ENCODE results near the gene FAM20C. TPM values are rescaled to one million over a fixed set of nuclear protein-coding genes. Genes with fewer than 3 reads are reported as not detected.

The FAM20C gene
- total and polyA plus RNA-seq, 2 of the 8 experiments (the other 6 are each of a cell fraction or from before 2014, with no cell fraction given): 9.5 to 34.8 TPM

DNA sequence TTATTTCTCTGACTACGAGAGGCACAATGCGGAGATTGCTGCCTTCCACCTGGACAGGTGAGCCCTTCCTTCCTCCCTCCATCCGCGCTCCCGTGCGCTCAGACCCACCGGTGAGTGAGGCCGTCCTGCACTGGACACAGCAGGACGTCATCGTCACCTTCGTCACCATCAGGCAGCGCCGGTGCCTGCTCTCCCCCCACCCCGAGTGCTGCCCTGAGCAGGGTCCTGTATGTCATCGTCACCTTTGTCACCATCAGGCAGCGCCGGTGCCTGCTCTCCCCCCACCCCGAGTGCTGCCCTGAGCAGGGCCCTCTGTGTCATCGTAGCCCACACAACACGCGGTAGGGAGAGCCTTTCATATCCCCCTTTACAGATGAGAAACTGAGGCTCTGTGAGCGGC is 54.1 kb downstream of the FAM20C start:
- POLR2A ChIA-PET (ENCODE audit: partially characterized antibody): no interaction called here
- TF ChIP-seq SIRT6 (IDR thresholded peaks at IDR 0.05; ENCODE audit: low read length): no peak
- TF ChIP-seq GTF2F1 (IDR thresholded peaks at IDR 0.05; ENCODE audit: borderline replicate concordance, low read depth, low read length): no peak
- no peak for TF ChIP-seq KDM5A (IDR thresholded peaks at IDR 0.05; ENCODE audit: low read length)
- TF ChIP-seq SRF (IDR thresholded peaks at IDR 0.05; ENCODE audit: low read depth, low read length): no peak
- no peak for TF ChIP-seq CHD1 (IDR thresholded peaks at IDR 0.05; ENCODE audit: low read depth, low read length)
- TF ChIP-seq, protein P1, sequence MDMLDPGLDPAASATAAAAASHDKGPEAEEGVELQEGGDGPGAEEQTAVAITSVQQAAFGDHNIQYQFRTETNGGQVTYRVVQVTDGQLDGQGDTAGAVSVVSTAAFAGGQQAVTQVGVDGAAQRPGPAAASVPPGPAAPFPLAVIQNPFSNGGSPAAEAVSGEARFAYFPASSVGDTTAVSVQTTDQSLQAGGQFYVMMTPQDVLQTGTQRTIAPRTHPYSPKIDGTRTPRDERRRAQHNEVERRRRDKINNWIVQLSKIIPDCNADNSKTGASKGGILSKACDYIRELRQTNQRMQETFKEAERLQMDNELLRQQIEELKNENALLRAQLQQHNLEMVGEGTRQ (IDR thresholded peaks at IDR 0.05; ENCODE audit: low read length): no peak
- no peak for TF ChIP-seq YY1 (IDR thresholded peaks at IDR 0.05; ENCODE audit: low read depth, low read length)
- TF ChIP-seq ZNF274 (IDR thresholded peaks at IDR 0.05; ENCODE audit: borderline replicate concordance, extremely low read depth, low read length): no peak
- TF ChIP-seq CBX8 (IDR thresholded peaks at IDR 0.05; ENCODE audit: borderline replicate concordance, low read depth, low read length): no peak
- no peak for TF ChIP-seq CEBPB (IDR thresholded peaks at IDR 0.05; ENCODE audit: low read depth, low read length)
- no peak for TF ChIP-seq CBX5 (IDR thresholded peaks at IDR 0.05; ENCODE audit: low read depth, low read length)
- TF ChIP-seq NRF1 (IDR thresholded peaks at IDR 0.05; ENCODE audit: low read depth, low read length): no peak
- TF ChIP-seq, protein P2, sequence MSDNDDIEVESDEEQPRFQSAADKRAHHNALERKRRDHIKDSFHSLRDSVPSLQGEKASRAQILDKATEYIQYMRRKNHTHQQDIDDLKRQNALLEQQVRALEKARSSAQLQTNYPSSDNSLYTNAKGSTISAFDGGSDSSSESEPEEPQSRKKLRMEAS (IDR thresholded peaks at IDR 0.05): no peak
- TF ChIP-seq SP2 (IDR thresholded peaks at IDR 0.05; ENCODE audit: low read length): no peak
- 95% methylated on average over 15 of the region's 22 CpGs; no CpG with 5 or more reads in 1 of the 2 experiments for WGBS, 2 experiments (ENCODE audit: extremely low coverage in 1 of 2, insufficient coverage in 1 of 2, insufficient read length in 1 of 2, insufficient replicate concordance in 2 of 2, low coverage in 1 of 2, low lambda C conversion rate in 2 of 2, missing lambda C conversion rate in 1 of 2)

More for the DNA sequence above, 54.1 kb downstream of the FAM20C start:
- Histone ChIP-seq H4K5ac (ENCODE audit: insufficient read length, low read depth, low read length) (no peak overlapping the region), H2BK5ac (ENCODE audit: low read depth, low read length) (no peak overlapping the region), H2BK20ac (ENCODE audit: low read length) (no peak overlapping the region), H3K4me3 (ENCODE audit: extremely low read depth in 1 of 4, insufficient read depth in 2 of 4, low read depth in 3 of 4, low read length in 4 of 4) (no peak overlapping the region), H3K9me3 (ENCODE audit: insufficient read depth in 2 of 2, low read depth in 1 of 2, low read length in 1 of 2) (no peaks in the 10 kb centered on the region), H3K23ac (ENCODE audit: insufficient read length) (no peak overlapping the region), H2BK12ac (ENCODE audit: low read depth, low read length) (no peak overlapping the region), H3K79me2 (ENCODE audit: control insufficient read depth in 1 of 2, insufficient read depth in 2 of 2, low read length in 2 of 2) (no peaks in the 10 kb centered on the region; a peak in 1 of 4 replicates), H3K14ac (ENCODE audit: insufficient read length) (no peak overlapping the region), H3K79me1 (ENCODE audit: low read depth, low read length) (peaks cover 3% of the 10 kb centered on the region; the same call in 1 of the 2 replicates), H3K9ac (replicated peaks in 1 of 4; ENCODE audit: extremely low read depth in 1 of 4, low read depth in 3 of 4, low read length in 3 of 4) (no peak overlapping the region), H3K36me3 (ENCODE audit: control insufficient read depth in 2 of 4, insufficient read depth in 4 of 4, low read length in 3 of 4) (peaks cover 0 to 12% (median 4%) of the 10 kb centered on the region in 4 experiments; a peak in 4 of 8 replicates), H3K56ac (replicated peaks; ENCODE audit: insufficient read length, low read depth, low read length) (no peak overlapping the region), H3K27me3 (replicated peaks in 1 of 4; ENCODE audit: control insufficient read depth in 3 of 4, extremely low read depth in 1 of 4, insufficient read depth in 3 of 4, low read length in 3 of 4) (no peaks in the 10 kb centered on the region), H3K4ac (replicated peaks; ENCODE audit: insufficient read length, low read depth, low read length) (no peak overlapping the region), H4K8ac (ENCODE audit: extremely low read depth, insufficient read depth, low read length) (no peak overlapping the region), H3K4me1 (replicated peaks in 1 of 4; ENCODE audit: control insufficient read depth in 3 of 4, insufficient read depth in 4 of 4, low read length in 3 of 4) (no peaks in the 10 kb centered on the region), H4K91ac (replicated peaks; ENCODE audit: insufficient read length, low read length) (no peak overlapping the region), H4K20me1 (replicated peaks in 1 of 2; ENCODE audit: control insufficient read depth in 1 of 2, insufficient read depth in 2 of 2, low read length in 2 of 2) (peaks cover 2 to 6% of the 10 kb centered on the region in 2 experiments), H2AFZ (ENCODE audit: low read length) (no peak overlapping the region), H3K27ac (ENCODE audit: low read depth, low read length) (no peak overlapping the region), H2BK15ac (ENCODE audit: low read length) (no peak overlapping the region), H2BK120ac (replicated peaks; ENCODE audit: low read depth, low read length) (no peak overlapping the region), H3K18ac (ENCODE audit: extremely low read depth, low read length) (no peak overlapping the region), H3K4me2 (ENCODE audit: insufficient read depth in 1 of 2, low read depth in 2 of 2, low read length in 2 of 2) (no peak overlapping the region), H2AK5ac (ENCODE audit: low read depth, low read length) (no peak overlapping the region), H3K23me2 (ENCODE audit: low read depth, low read length) (no peaks in the 10 kb centered on the region)
- DNase-seq (ENCODE audit: low read depth in 1 of 2, low spot score in 2 of 2): no peak
- no peak for FAIRE-seq
- CTCF ChIA-PET (ENCODE audit: partially characterized antibody): interaction anchor here (1.0 kb wide), 1 partner anchor 20 kb away, joined by 3 read pairs; no protein-coding TSS in a partner anchor
